Activated CD4-positive, alpha-beta T cell treated with anti-CD3 and anti-CD28 coated beads, Interleukin-2, amount 10 ng/mL, durations not matched to agents 24 days and 14 days (primary cell): ENCODE measurements around the gene RGS8. TPM values are rescaled to one million over a fixed set of nuclear protein-coding genes. Genes with fewer than 3 reads are reported as not detected.

Experiments
- total RNA-seq: library from RNA; stranded (reverse); gene quantifications from 2 replicates; pipeline ENCODE4 v1.2.3, GENCODE V29; 2022

The RGS8 gene
- total RNA-seq, 1 donor from 2014 or later, result not detected

Other genes with a start within 250 kb of the RGS8 start
- not detected in 2 replicates for gene RGSL1, start 234.4 kb downstream of the RGS8 start, total RNA-seq
- 3.4 and 4.8 TPM in 2 replicates for gene RNASEL, start 95.3 kb downstream of the RGS8 start, total RNA-seq
- gene RGS16, start 80.2 kb downstream of the RGS8 start, total RNA-seq, result 94.3 and 94.7 TPM in 2 replicates
- gene NPL, start 105.2 kb upstream of the RGS8 start, total RNA-seq, result 4.4 and 5.5 TPM in 2 replicates
- gene DHX9, start 154.8 kb upstream of the RGS8 start, total RNA-seq, result 344 and 355 TPM in 2 replicates